A549 (cell line): Measurements from ENCODE around the gene DPEP2NB.

Experiments used
- CHD2 ChIP-seq: fragments of 150-350 bp; IDR thresholded peaks from 2 replicates; pipeline ENCODE4 v1.6.1; 2014; ENCODE audit warnings: low read length; ENCODE audit not compliant: partially characterized antibody
- CTCF ChIP-seq: fragments of >200 bp; sonication (Bioruptor Twin); formaldehyde crosslinking; IDR thresholded peaks from 3 replicates; pipeline ENCODE4 v1.5.1; 2016
- GATA3 ChIP-seq: IDR thresholded peaks from 2 replicates; pipeline ENCODE4 v1.6.1; 2012; ENCODE audit warnings: borderline replicate concordance
- PHF8 ChIP-seq: fragments of 200-600 bp; sonication (generic); IDR thresholded peaks from 2 replicates; pipeline ENCODE4 v1.6.1; 2016; ENCODE audit warnings: low read depth, mild to moderate bottlenecking, antibody characterized with exemption, moderate library complexity, borderline replicate concordance
- REST ChIP-seq: fragments of 200-600 bp; sonication (generic); IDR thresholded peaks from 2 replicates; pipeline ENCODE4 v1.6.1; 2016; ENCODE audit warnings: antibody characterized with exemption, mild to moderate bottlenecking, moderate library complexity
- TF ChIP-seq, protein P1 (sequence below): fragments of 450-650 bp; IDR thresholded peaks from 2 replicates; pipeline ENCODE4 v1.6.1; 2014; ENCODE audit warnings: antibody characterized with exemption

DNA sequence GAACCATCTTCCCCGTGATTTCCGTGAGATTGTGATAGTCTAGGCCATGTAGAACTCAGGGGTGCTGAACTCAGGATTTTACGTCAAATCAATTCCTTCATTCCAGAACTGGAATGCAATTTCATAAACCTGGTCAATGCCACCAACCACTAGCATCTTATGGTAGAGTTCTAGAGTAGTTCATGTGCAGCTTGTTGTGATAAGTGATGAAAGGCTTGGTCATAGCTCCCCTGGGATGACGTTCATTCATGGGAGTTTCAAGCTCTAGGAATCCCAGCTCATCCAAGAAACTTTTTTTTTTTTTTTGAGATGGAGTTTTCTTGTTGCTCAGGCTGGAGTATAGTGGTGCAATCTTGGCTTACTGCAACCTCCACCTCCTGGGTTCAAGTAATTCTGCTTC is 12.7 kb downstream of the DPEP2NB start:
- no peak for TF ChIP-seq REST
- no peak for TF ChIP-seq CTCF
- TF ChIP-seq PHF8 = no peak
- TF ChIP-seq, protein P1, sequence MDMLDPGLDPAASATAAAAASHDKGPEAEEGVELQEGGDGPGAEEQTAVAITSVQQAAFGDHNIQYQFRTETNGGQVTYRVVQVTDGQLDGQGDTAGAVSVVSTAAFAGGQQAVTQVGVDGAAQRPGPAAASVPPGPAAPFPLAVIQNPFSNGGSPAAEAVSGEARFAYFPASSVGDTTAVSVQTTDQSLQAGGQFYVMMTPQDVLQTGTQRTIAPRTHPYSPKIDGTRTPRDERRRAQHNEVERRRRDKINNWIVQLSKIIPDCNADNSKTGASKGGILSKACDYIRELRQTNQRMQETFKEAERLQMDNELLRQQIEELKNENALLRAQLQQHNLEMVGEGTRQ = no peak
- no peak for TF ChIP-seq CHD2
- TF ChIP-seq GATA3 = no peak
